Measurements from ENCODE around the gene ERO1B. TPM values are rescaled to one million over a fixed set of nuclear protein-coding genes. Genes with fewer than 3 reads are reported as not detected.

Gene ERO1B
- total RNA-seq, 2 donors from 2014 or later = 10.4 to 12.0 TPM

GRCh38 chr1:236175642-236176336, 106.0 kb downstream of the ERO1B start:
- Histone ChIP-seq H3K27ac (no peak overlapping the region), H3K4me3 (no peak overlapping the region), H3K36me3 (no peaks in the 10 kb centered on the region), H3K27me3 (replicated peaks; ENCODE audit: insufficient read depth) (no peaks in the 10 kb centered on the region), H3K4me1 (replicated peaks) (no peaks in the 10 kb centered on the region), H3K9me3 (no peaks in the 10 kb centered on the region)
- intact Hi-C loops (cut with DNase I) = no loop called here
- no peak for DNase-seq (ENCODE audit: low spot score)
- TF ChIP-seq POLR2AphosphoS5 (IDR thresholded peaks at IDR 0.05) (no peak), POLR2A (IDR thresholded peaks at IDR 0.05) (no peak), CTCF (IDR thresholded peaks at IDR 0.05) (no peak)
- WGBS = 90% methylated on average over 12 of the region's 12 CpGs

GRCh38 chr1:236173174-236173767, 108.5 kb downstream of the ERO1B start:
- H3K4me3 ChIP-seq = no peak overlapping the region
- WGBS = 90% methylated on average over 5 of the region's 5 CpGs

GRCh38 chr1:236172041-236172579, 109.6 kb downstream of the ERO1B start:
- TF ChIP-seq POLR2A (IDR thresholded peaks at IDR 0.05) = no peak
- DNase-seq (ENCODE audit: low spot score) = no peak
- no peak overlapping the region for H3K27ac ChIP-seq
- intact Hi-C loops (cut with DNase I) = no loop called here
- H3K27me3 ChIP-seq (replicated peaks; ENCODE audit: insufficient read depth) = no peaks in the 10 kb centered on the region
- no peaks in the 10 kb centered on the region for H3K4me1 ChIP-seq (replicated peaks)
- no peak overlapping the region for H3K4me3 ChIP-seq
- H3K36me3 ChIP-seq = no peaks in the 10 kb centered on the region
- no peaks in the 10 kb centered on the region for H3K9me3 ChIP-seq

More at GRCh38 chr1:236173174-236173767, 108.5 kb downstream of the ERO1B start:
- Histone ChIP-seq H3K36me3 (no peaks in the 10 kb centered on the region), H3K27me3 (replicated peaks; ENCODE audit: insufficient read depth) (no peaks in the 10 kb centered on the region), H3K4me1 (replicated peaks) (no peaks in the 10 kb centered on the region), H3K27ac (no peak overlapping the region), H3K9me3 (no peaks in the 10 kb centered on the region)
- no peak for TF ChIP-seq CTCF (IDR thresholded peaks at IDR 0.05)
- no peak for TF ChIP-seq POLR2AphosphoS5 (IDR thresholded peaks at IDR 0.05)
- no peak for DNase-seq (ENCODE audit: low spot score)
- intact Hi-C loops (cut with DNase I) = no loop called here

DNA sequence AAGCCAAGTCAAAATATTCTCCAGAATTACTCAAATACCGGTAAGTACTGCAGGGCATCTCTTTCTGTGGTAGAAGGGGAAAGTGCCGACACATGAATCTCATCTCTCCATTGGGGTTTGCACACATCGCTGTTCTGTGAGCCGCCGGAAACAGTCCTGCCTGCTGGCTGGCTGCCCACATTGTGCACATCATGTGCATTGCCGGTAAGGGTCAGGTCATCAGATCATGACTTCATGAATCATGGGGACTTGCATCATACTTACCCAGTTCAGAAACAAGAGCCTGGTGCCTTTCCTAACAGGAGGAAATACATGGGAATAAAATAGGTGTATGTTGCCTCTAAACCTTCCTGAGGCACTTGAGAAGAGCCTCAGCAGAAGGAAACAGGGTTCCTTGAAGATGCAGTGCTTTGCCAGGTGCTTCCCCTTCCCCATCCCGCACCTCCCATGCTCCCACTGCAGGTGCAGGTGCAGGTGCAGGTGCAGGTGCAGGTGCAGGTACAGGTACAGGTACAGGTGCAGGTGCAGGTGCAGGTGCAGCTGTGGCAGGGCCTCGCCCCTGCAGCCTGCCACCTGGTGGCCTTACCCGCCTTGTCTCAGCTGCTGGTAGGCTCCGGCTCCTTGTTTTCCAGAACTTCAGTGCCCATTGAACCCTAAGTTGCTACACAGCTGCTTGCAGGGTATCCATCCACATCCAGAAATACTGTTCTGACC, 112.9 kb downstream of the ERO1B start:
- no peaks in the 10 kb centered on the region for H3K9me3 ChIP-seq
- no peaks in the 10 kb centered on the region for H3K27me3 ChIP-seq (replicated peaks; ENCODE audit: insufficient read depth)
- H3K4me1 ChIP-seq (replicated peaks) = no peaks in the 10 kb centered on the region
- no peak overlapping the region for H3K4me3 ChIP-seq
- no peaks in the 10 kb centered on the region for H3K36me3 ChIP-seq
- no peak overlapping the region for H3K27ac ChIP-seq
- WGBS = 89% methylated on average over 10 of the region's 10 CpGs
- TF ChIP-seq POLR2A (IDR thresholded peaks at IDR 0.05) = no peak
- no peak for TF ChIP-seq CTCF (IDR thresholded peaks at IDR 0.05)
- TF ChIP-seq POLR2AphosphoS5 (IDR thresholded peaks at IDR 0.05) = no peak
- DNase-seq (ENCODE audit: low spot score) = no peak
- intact Hi-C loops (cut with DNase I) = no loop called here

- intact Hi-C loops (cut with DNase I) = no loop called here
- WGBS = 94% methylated on average over 4 of the region's 4 CpGs
These were observed 114.2 kb downstream of the ERO1B start for GRCh38 chr1:236167578-236167977.

More at GRCh38 chr1:236167578-236167977, 114.2 kb downstream of the ERO1B start:
- TF ChIP-seq CTCF (IDR thresholded peaks at IDR 0.05) (no peak), POLR2A (IDR thresholded peaks at IDR 0.05) (no peak), POLR2AphosphoS5 (IDR thresholded peaks at IDR 0.05) (no peak)
- no peak for DNase-seq (ENCODE audit: low spot score)
- Histone ChIP-seq H3K9me3 (no peaks in the 10 kb centered on the region), H3K4me3 (no peak overlapping the region), H3K36me3 (no peaks in the 10 kb centered on the region), H3K27me3 (replicated peaks; ENCODE audit: insufficient read depth) (no peaks in the 10 kb centered on the region), H3K4me1 (replicated peaks) (no peaks in the 10 kb centered on the region), H3K27ac (no peak overlapping the region)
